ENCODE measurements around the gene ANXA2. TPM values are rescaled to one million over a fixed set of nuclear protein-coding genes. Genes with fewer than 3 reads are reported as not detected.

The ANXA2 gene
- total RNA-seq, 2 donors from 2014 or later: 355 to 392 TPM

GRCh38 chr15:60326824-60327654 is 70.7 kb downstream of the ANXA2 start:
- peak; percentile 59 for DNase-seq
- Mint-ChIP-seq H3K27me3 (ENCODE audit: insufficient read depth) (peaks cover 5% of the 10 kb centered on the region), H3K9me3 (no peaks in the 10 kb centered on the region), H3K36me3 (ENCODE audit: low read depth) (no peaks in the 10 kb centered on the region), H3K27ac (no peak overlapping the region), H3K4me3 (no peak overlapping the region), H3K4me1 (peaks cover 4% of the 10 kb centered on the region)
- TF ChIP-seq CTCF (conservative IDR thresholded peaks at IDR 0.05): peak; percentile 94
- Histone ChIP-seq H3K4me1 (ENCODE audit: control insufficient read depth, insufficient read depth, low read length) (no peaks in the 10 kb centered on the region), H3K27ac (ENCODE audit: low read depth, low read length) (no peak overlapping the region), H3K4me3 (ENCODE audit: low read length) (no peak overlapping the region), H3K27me3 (ENCODE audit: control insufficient read depth, insufficient read depth, low read length, poor library complexity, severe bottlenecking) (no peaks in the 10 kb centered on the region), H3K36me3 (ENCODE audit: control insufficient read depth, insufficient read depth, low read length) (no peaks in the 10 kb centered on the region), H3K9ac (ENCODE audit: extremely low read depth, low read length, poor library complexity, severe bottlenecking) (no peak overlapping the region), H3K9me3 (ENCODE audit: control insufficient read depth, low read length) (no peaks in the 10 kb centered on the region)
- 0 to 28% methylated on average over 1 to 5 of the region's 5 CpGs for WGBS, 2 experiments (ENCODE audit: insufficient coverage in 1 of 2, insufficient read length in 1 of 2)

- Mint-ChIP-seq H3K36me3 (ENCODE audit: low read depth) (no peaks in the 10 kb centered on the region), H3K27ac (no peak overlapping the region), H3K4me3 (no peak overlapping the region), H3K9me3 (no peaks in the 10 kb centered on the region), H3K27me3 (ENCODE audit: insufficient read depth) (peaks cover 1% of the 10 kb centered on the region), H3K4me1 (peaks cover 4% of the 10 kb centered on the region)
- DNase-seq: no peak
- Histone ChIP-seq H3K27ac (ENCODE audit: low read depth, low read length) (no peak overlapping the region), H3K4me3 (ENCODE audit: low read length) (no peak overlapping the region), H3K9ac (ENCODE audit: extremely low read depth, low read length, poor library complexity, severe bottlenecking) (no peak overlapping the region), H3K9me3 (ENCODE audit: control insufficient read depth, low read length) (no peaks in the 10 kb centered on the region), H3K36me3 (ENCODE audit: control insufficient read depth, insufficient read depth, low read length) (no peaks in the 10 kb centered on the region), H3K4me1 (ENCODE audit: control insufficient read depth, insufficient read depth, low read length) (no peaks in the 10 kb centered on the region), H3K27me3 (ENCODE audit: control insufficient read depth, insufficient read depth, low read length, poor library complexity, severe bottlenecking) (no peaks in the 10 kb centered on the region)
- 54 to 80% methylated on average over 1 to 6 of the region's 6 CpGs for WGBS, 2 experiments (ENCODE audit: insufficient coverage in 1 of 2, insufficient read length in 1 of 2)
- no peak for TF ChIP-seq CTCF (conservative IDR thresholded peaks at IDR 0.05)
Measured at GRCh38 chr15:60326343-60326742, 71.4 kb downstream of the ANXA2 start.

- H3K4me1 ChIP-seq (ENCODE audit: control insufficient read depth, insufficient read depth, low read length): no peaks in the 10 kb centered on the region
- no peak overlapping the region for H3K9ac ChIP-seq (ENCODE audit: extremely low read depth, low read length, poor library complexity, severe bottlenecking)
- H3K4me3 ChIP-seq (ENCODE audit: low read length): no peak overlapping the region
- Mint-ChIP-seq H3K4me3 (no peak overlapping the region), H3K9me3 (no peaks in the 10 kb centered on the region), H3K36me3 (ENCODE audit: low read depth) (no peaks in the 10 kb centered on the region), H3K4me1 (peaks cover 4% of the 10 kb centered on the region), H3K27me3 (ENCODE audit: insufficient read depth) (peaks cover 1% of the 10 kb centered on the region), H3K27ac (no peak overlapping the region)
- H3K9me3 ChIP-seq (ENCODE audit: control insufficient read depth, low read length): no peaks in the 10 kb centered on the region
- no peak for TF ChIP-seq CTCF (conservative IDR thresholded peaks at IDR 0.05)
- 78 to 88% methylated on average over 2 to 6 of the region's 6 CpGs for WGBS, 2 experiments (ENCODE audit: insufficient coverage in 1 of 2, insufficient read length in 1 of 2)
- H3K27ac ChIP-seq (ENCODE audit: low read depth, low read length): no peak overlapping the region
- no peaks in the 10 kb centered on the region for H3K27me3 ChIP-seq (ENCODE audit: control insufficient read depth, insufficient read depth, low read length, poor library complexity, severe bottlenecking)
- no peaks in the 10 kb centered on the region for H3K36me3 ChIP-seq (ENCODE audit: control insufficient read depth, insufficient read depth, low read length)
- no peak for DNase-seq
Measured at GRCh38 chr15:60325905-60326304, 71.9 kb downstream of the ANXA2 start.

All from endodermal cell (in vitro differentiated cells).